BLaER1 (cell line): ENCODE measurements around the gene CTNND1.

Source experiments
- H3K27ac ChIP-seq: shearing (Covaris generic); formaldehyde crosslinking; 2 replicates; pipeline ENCODE4 v1.8.1; 2022
- H3K27me3 ChIP-seq: shearing (Covaris generic); formaldehyde crosslinking; 2 replicates; pipeline ENCODE4 v1.8.1; 2022
- H3K36me3 ChIP-seq: shearing (Covaris generic); formaldehyde crosslinking; 2 replicates; pipeline ENCODE4 v1.8.1; 2022
- H3K4me1 ChIP-seq: shearing (Covaris generic); formaldehyde crosslinking; 2 replicates; pipeline ENCODE4 v1.8.1; 2022
- H3K4me2 ChIP-seq: shearing (Covaris generic); formaldehyde crosslinking; 2 replicates; pipeline ENCODE4 v1.8.1; 2022
- H3K4me3 ChIP-seq: shearing (Covaris generic); formaldehyde crosslinking; 2 replicates; pipeline ENCODE4 v1.8.1; 2022
- H3K9ac ChIP-seq: shearing (Covaris generic); formaldehyde crosslinking; 2 replicates; pipeline ENCODE4 v1.8.1; 2022
- H3K9me3 ChIP-seq: shearing (Covaris generic); formaldehyde crosslinking; 2 replicates; pipeline ENCODE4 v1.8.1; 2022
- H4K20me1 ChIP-seq: shearing (Covaris generic); formaldehyde crosslinking; 2 replicates; pipeline ENCODE4 v1.8.1; 2022
- Cebpa-rat ChIP-seq: shearing (Covaris generic); IDR thresholded peaks from 2 replicates; pipeline ENCODE4 v1.8.1; 2022

CTNND1 gene

GRCh38 chr11:57800444-57801182 lies 39.0 kb downstream of the CTNND1 start:
- peak overlapping the region; percentile 14 for H3K27ac ChIP-seq
- no peaks in the 10 kb centered on the region for H3K27me3 ChIP-seq
- peaks cover 17% of the 10 kb centered on the region for H3K4me1 ChIP-seq
- H3K4me2 ChIP-seq, result peak overlapping the region; percentile 53
- no peaks in the 10 kb centered on the region for H4K20me1 ChIP-seq
- H3K9me3 ChIP-seq, result no peaks in the 10 kb centered on the region
- TF ChIP-seq Cebpa-rat, result no peak
- no peak overlapping the region for H3K4me3 ChIP-seq
- peaks cover 43% of the 10 kb centered on the region for H3K36me3 ChIP-seq
- peak overlapping the region; percentile 15 for H3K9ac ChIP-seq

GRCh38 chr11:57801183-57801485 lies 39.5 kb downstream of the CTNND1 start:
- Histone ChIP-seq H3K4me1 (peaks cover 17% of the 10 kb centered on the region), H3K9ac (peak overlapping the region; percentile 15), H3K27me3 (no peaks in the 10 kb centered on the region), H3K27ac (peak overlapping the region; percentile 14), H3K36me3 (peaks cover 42% of the 10 kb centered on the region), H4K20me1 (no peaks in the 10 kb centered on the region), H3K4me2 (peak overlapping the region; percentile 53), H3K4me3 (no peak overlapping the region; the same call in 1 of the 2 replicates), H3K9me3 (no peaks in the 10 kb centered on the region)
- TF ChIP-seq Cebpa-rat, result no peak

GRCh38 chr11:57802411-57802810 lies 40.8 kb downstream of the CTNND1 start:
- no peak overlapping the region for H3K4me3 ChIP-seq
- H3K36me3 ChIP-seq, result peaks cover 40% of the 10 kb centered on the region
- H3K4me2 ChIP-seq, result no peak overlapping the region
- H3K9ac ChIP-seq, result no peak overlapping the region
- no peak for TF ChIP-seq Cebpa-rat
- no peaks in the 10 kb centered on the region for H4K20me1 ChIP-seq
- H3K4me1 ChIP-seq, result peaks cover 17% of the 10 kb centered on the region
- H3K27me3 ChIP-seq, result no peaks in the 10 kb centered on the region
- no peak overlapping the region for H3K27ac ChIP-seq
- H3K9me3 ChIP-seq, result no peaks in the 10 kb centered on the region

GRCh38 chr11:57804466-57804865 lies 42.9 kb downstream of the CTNND1 start:
- H3K4me3 ChIP-seq, result no peak overlapping the region
- H3K4me2 ChIP-seq, result no peak overlapping the region
- TF ChIP-seq Cebpa-rat, result no peak
- no peak overlapping the region for H3K9ac ChIP-seq
- no peaks in the 10 kb centered on the region for H3K9me3 ChIP-seq
- H3K4me1 ChIP-seq, result peaks cover 17% of the 10 kb centered on the region
- H3K27ac ChIP-seq, result no peak overlapping the region
- no peaks in the 10 kb centered on the region for H3K27me3 ChIP-seq
- peaks cover 55% of the 10 kb centered on the region for H3K36me3 ChIP-seq
- H4K20me1 ChIP-seq, result no peaks in the 10 kb centered on the region

- no peak for TF ChIP-seq Cebpa-rat
- no peaks in the 10 kb centered on the region for H4K20me1 ChIP-seq
- no peaks in the 10 kb centered on the region for H3K27me3 ChIP-seq
- no peak overlapping the region for H3K4me3 ChIP-seq
- no peak overlapping the region for H3K9ac ChIP-seq
- H3K36me3 ChIP-seq, result peaks cover 67% of the 10 kb centered on the region
- H3K4me2 ChIP-seq, result no peak overlapping the region
- H3K27ac ChIP-seq, result no peak overlapping the region
- H3K4me1 ChIP-seq, result peaks cover 10% of the 10 kb centered on the region
- no peaks in the 10 kb centered on the region for H3K9me3 ChIP-seq
Measured at GRCh38 chr11:57805780-57806179, 44.2 kb downstream of the CTNND1 start.

- Histone ChIP-seq H4K20me1 (no peaks in the 10 kb centered on the region), H3K4me2 (no peak overlapping the region), H3K27ac (no peak overlapping the region), H3K27me3 (no peaks in the 10 kb centered on the region), H3K9ac (no peak overlapping the region), H3K4me3 (no peak overlapping the region), H3K4me1 (no peaks in the 10 kb centered on the region), H3K36me3 (peaks cover 60% of the 10 kb centered on the region), H3K9me3 (no peaks in the 10 kb centered on the region)
- TF ChIP-seq Cebpa-rat, result no peak
Measured at GRCh38 chr11:57812634-57813033, 51.0 kb downstream of the CTNND1 start.

- Histone ChIP-seq H3K9me3 (no peaks in the 10 kb centered on the region), H3K36me3 (peaks cover 36% of the 10 kb centered on the region)
- TF ChIP-seq Cebpa-rat, result no peak
Measured at GRCh38 chr11:57815476-57815875, 53.9 kb downstream of the CTNND1 start.

GRCh38 chr11:57815877-57816276 lies 54.3 kb downstream of the CTNND1 start:
- Histone ChIP-seq H3K4me3 (no peak overlapping the region), H3K9me3 (no peaks in the 10 kb centered on the region), H3K4me2 (no peak overlapping the region), H3K9ac (no peak overlapping the region), H4K20me1 (no peaks in the 10 kb centered on the region), H3K27ac (no peak overlapping the region), H3K4me1 (no peaks in the 10 kb centered on the region), H3K27me3 (no peaks in the 10 kb centered on the region), H3K36me3 (peaks cover 32% of the 10 kb centered on the region)
- no peak for TF ChIP-seq Cebpa-rat

More at GRCh38 chr11:57815476-57815875, 53.9 kb downstream of the CTNND1 start:
- Histone ChIP-seq H3K9ac (no peak overlapping the region), H3K27ac (no peak overlapping the region), H3K4me1 (no peaks in the 10 kb centered on the region), H4K20me1 (no peaks in the 10 kb centered on the region), H3K4me2 (no peak overlapping the region), H3K27me3 (no peaks in the 10 kb centered on the region), H3K4me3 (no peak overlapping the region)

- Histone ChIP-seq H4K20me1 (no peaks in the 10 kb centered on the region), H3K9ac (no peak overlapping the region), H3K4me1 (no peaks in the 10 kb centered on the region), H3K27me3 (no peaks in the 10 kb centered on the region), H3K27ac (no peak overlapping the region), H3K9me3 (no peaks in the 10 kb centered on the region), H3K4me2 (no peak overlapping the region), H3K4me3 (no peak overlapping the region), H3K36me3 (peaks cover 21% of the 10 kb centered on the region)
- no peak for TF ChIP-seq Cebpa-rat
Measured at GRCh38 chr11:57818812-57819211, 57.2 kb downstream of the CTNND1 start.

GRCh38 chr11:57819252-57819979 lies 57.8 kb downstream of the CTNND1 start:
- Histone ChIP-seq H3K27ac (no peak overlapping the region), H4K20me1 (no peaks in the 10 kb centered on the region), H3K4me1 (no peaks in the 10 kb centered on the region), H3K36me3 (peaks cover 21% of the 10 kb centered on the region), H3K9ac (no peak overlapping the region), H3K9me3 (no peaks in the 10 kb centered on the region), H3K4me2 (no peak overlapping the region), H3K4me3 (no peak overlapping the region), H3K27me3 (no peaks in the 10 kb centered on the region)
- no peak for TF ChIP-seq Cebpa-rat
